T-helper 1 cell (primary cell): ENCODE results near the gene ACVR1B.
A peak's percentile ranks its signal among the peaks of the same experiment; 100 is the strongest.

Experiments
- DNase-seq, 5 donors: peaks; one replicate each; pipeline ENCODE4 v3.0.0-alpha.2; 2012 to 2020

ACVR1B gene

DNA sequence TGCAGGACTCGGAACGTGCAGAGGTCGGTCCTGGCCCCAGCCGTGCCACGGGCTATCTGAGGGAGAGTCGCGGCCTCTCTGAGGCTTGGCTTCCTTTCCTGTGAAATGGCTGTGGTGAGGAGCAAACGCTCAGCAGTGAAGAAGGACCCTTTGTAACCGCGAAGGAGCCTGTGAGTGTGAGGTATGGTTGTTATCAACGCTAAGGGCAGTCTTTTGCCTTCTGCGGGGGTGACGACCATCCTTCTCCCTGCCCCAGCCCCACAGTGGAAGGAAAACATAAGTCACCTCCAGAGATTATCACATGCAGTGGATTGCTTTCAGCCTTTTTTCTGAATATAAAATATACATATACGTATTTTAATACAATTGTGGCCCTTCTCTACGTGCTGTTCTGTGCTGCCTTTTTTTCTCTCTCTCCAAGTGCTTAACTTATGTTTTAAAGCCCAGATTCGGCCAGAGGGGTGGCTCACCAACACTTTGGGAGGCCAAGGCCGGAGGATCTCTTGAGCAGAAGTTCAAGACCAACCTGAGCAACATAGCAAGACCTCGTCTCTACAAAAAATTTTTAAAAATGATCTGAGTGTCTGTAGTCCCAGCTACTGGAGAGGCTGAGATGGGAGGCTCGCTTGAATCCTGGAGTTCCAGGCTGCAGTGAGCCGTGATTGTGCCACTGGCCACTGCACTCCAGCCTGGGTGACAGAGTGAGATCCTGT is 72.6 kb downstream of the ACVR1B start:
- no peak for DNase-seq

DNA sequence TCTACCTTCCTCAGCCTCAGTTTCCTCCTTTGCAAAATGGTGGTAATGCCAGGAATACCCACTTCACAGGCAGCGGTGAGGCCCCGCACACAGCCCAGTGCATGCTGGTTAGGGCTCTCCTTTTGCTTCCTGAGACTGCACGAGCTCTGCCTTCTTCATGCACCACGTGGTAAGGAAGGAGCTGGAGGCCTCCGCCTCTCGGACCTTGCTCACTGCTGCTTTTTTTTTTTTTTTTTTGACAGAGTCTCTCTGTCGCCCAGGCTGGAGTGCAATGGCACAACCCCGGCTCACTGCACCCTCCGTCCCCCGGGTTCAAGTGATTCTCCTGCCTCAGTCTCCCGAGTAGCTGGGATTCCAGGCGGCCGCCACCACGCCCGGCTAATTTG is 73.3 kb downstream of the ACVR1B start:
- DNase-seq, result peak in 1 of 5 donors; percentile 85

DNA sequence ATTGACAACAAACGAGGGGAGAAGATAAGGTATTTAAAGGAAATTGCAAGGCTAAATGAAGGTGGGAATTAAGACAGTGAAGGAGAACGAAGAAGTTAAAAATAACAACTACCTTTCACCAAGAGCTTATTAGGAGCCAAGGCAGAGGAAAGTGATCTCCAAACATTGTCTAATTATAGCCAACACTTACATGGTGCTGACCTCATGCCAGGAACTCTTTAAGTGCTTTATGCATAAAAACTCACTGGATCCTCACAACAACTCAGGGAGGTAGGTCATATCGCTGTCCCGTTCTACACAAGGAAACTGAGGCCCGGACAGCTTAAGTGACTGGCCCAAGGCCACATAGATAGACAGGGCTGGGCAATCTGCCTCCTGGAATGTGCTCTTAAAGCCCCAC is 74.8 kb downstream of the ACVR1B start:
- no peak for DNase-seq

DNA sequence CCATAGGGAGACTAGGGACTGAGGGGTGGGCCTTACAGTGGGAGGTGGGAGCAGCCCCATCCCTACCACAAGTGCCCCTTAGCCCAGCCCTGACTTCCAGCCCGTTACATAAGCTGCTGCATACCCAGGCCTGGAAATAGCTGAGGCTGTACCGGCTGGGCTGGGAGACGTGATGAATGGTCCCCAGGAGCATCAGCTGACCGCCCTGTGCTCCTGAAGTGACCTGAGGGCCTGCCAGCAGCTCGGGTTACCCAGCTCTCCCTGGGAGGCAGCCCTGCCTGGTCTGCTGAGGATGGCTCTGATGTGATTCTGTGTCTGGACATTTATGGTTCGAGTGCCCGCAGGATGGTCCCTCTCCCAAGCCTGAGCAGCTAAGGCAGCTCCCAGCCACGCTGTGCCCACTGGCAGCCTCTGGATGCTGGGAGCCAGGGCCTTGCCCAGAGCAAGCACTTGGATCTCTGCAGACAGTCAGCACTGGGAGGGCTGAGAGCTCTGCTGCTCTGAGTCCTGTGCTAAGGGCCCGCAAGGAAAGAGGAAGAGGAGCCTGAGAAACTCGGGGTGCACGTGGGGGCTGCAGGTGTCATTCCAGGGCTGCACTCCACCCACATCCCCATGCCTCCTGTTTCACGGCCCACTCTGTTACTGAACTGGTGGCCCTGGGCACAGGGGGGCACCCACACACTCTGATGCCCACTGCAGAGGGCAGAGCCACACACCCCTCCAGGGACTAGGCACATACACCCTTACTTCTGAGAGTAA is 75.8 kb downstream of the ACVR1B start:
- DNase-seq, result no peak

DNA sequence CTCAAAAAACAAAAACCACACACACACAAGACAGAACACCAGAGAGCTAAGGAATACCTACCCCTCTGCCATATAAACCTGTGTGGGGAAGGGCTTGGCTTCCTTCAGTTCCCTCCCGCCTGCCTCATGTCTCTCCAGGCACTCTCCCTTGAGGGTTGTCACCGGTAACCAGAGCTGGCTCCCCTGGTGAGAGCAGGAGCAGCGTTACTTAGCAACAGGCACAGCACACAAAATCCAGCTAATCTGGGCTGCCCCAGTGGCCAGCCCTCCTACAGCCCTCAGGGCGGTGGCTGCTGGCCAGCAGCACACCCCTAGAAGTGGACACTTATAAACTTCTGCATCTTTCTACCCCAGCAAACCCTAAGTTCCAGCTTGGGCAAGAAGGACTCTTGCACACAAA is 78.2 kb downstream of the ACVR1B start:
- no peak for DNase-seq

DNA sequence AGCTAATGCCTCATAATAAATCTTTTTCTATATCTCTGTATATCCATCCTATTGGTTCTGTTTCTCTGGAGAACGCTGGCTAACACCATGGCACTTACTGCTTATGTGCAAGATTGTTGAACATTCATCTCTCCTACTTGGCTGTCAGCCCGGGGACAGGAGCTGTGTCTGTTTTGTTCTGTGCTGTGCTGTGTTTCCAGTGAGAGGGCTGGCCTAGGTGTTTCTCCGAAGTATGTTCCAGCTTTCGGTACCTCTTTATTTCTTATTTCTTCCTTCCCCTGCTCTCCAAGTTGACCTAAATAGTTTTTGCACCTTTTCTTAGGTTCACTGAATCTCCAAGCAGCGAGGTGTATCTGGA is 80.9 kb downstream of the ACVR1B start:
- no peak for DNase-seq

DNA sequence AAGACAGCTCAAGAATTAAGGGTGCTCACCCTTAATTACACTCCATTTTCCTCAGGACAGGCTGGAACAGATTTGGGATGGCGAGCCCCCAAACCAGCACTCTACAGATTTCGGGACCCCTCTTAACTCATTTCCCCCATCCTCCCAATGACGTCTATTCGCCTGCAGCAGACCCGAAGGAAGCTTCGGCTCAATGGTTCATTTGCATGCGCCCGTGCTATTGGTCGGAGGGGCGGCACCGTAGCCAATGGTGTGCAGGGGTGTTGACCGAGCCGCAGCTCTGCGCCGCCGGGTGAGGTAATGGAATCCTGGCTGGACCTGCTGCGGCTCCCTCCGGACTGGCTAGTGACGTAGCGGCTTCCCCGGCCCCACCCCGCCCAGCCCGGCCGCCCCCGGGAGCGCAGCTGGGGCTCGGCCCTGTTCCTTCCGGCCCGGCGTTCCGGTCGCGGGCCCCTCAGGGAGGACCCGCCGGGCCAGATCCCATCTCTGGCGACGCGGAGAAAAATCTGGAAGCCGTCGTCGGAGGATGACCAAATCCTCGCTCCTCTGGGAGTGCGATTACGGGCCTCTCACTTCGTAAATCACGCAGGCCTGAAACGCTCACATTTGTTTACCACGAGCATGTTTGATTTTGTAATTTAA is 81.4 kb downstream of the ACVR1B start:
- peak; percentile 84 to 90 (median 89) for DNase-seq

DNA sequence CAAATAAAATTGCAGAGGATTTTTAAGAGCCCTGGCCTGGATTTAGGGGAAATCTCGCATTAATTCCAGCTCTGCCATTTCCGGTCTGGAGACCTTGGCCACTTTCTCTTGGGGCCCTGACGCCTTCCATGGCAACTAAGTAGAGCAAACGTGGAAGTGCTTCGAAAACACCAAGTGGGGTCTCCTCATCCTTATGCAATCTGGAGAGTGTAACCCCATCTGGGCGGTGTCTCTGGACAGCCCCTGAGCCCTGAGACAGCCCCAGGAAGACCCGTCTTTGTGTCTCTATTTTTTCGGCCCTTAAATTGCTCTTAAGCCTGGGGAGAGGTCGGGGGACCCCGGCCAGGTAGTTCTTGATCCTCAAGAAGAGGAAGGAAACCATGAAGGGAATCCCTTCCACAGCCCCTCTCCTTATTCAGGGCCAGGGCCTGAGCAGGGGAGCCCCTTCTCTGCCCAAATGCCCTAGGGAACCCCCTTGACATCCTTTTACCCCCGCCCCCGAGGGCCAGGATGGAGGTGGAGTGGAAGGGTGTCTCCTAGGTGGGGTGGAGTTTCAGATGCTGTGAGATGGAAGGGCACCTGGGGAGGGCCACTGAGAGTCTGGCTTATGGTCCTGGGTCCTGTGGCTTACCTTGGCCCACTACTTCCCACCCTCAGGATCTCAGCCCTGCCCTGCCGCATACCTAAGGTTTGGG is 82.1 kb downstream of the ACVR1B start:
- DNase-seq, result no peak

DNA sequence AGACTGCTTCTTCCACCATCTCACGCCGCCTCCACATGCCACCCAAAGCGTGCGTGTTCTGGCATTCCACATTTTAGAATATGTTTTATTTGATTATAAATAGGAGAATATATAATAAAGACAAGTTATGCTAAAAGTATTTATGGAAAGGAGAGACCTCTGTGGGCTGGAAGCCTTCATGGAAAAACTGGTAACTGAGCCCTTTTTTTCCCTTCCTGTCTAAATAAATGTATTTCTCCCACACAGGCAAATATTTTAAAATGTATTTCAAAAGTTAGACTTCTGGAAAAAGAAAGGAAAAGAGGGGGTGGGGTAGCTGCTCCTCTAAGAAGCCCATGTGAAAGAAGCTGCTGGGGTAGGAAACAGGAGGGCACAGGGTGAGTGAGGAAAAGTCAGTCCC is 83.7 kb downstream of the ACVR1B start:
- DNase-seq, result no peak

DNA sequence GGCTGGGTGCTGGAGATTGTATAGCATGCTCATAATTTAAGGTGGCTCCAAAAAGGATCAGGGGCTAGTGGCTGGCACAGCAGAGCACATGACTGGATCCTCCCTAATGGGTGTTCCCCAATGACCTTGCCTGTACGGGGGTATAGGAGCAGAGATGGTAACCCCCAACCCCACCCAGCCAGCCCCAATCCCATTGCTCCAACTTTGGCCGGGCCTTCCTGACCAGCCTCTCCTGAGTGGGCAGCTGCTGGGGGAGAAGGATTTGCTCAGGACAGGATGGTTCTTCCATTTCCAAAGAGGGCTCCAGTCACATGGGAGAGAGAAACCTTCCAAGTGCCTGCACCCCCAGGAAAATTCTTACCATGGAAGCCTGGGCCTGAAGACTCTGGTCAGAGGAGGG is 84.4 kb downstream of the ACVR1B start:
- DNase-seq, result no peak

DNA sequence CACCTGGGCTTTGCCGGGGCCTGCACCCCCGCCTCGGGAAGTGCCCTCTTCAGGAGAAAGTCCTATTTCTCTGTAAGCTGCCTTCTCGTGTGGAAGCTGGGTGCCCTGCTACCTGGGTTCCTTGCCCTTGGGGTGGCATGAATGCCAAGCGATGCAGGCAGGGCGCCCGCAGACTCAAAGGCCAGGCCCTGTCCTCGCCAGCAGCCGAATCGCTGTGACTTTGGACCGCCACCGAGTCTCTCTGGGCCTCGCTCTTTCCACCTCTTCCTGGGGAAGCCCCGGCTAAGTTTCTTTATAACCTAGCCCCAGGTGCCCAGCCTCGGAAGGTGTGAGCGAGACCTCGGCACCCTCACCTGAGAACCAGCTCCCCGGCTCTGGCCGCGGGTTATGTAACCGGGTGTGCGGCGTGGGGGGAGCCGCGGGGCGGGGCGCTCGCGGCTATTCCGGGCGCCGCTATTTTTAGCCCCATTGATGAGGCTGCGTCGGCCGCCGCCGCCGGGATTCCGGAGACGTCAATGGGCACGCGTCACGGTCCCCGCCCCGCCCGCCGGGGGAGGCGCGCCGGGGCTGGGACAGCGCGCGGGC is 85.2 kb downstream of the ACVR1B start:
- peak; percentile 64 to 90 (median 85) for DNase-seq

DNA sequence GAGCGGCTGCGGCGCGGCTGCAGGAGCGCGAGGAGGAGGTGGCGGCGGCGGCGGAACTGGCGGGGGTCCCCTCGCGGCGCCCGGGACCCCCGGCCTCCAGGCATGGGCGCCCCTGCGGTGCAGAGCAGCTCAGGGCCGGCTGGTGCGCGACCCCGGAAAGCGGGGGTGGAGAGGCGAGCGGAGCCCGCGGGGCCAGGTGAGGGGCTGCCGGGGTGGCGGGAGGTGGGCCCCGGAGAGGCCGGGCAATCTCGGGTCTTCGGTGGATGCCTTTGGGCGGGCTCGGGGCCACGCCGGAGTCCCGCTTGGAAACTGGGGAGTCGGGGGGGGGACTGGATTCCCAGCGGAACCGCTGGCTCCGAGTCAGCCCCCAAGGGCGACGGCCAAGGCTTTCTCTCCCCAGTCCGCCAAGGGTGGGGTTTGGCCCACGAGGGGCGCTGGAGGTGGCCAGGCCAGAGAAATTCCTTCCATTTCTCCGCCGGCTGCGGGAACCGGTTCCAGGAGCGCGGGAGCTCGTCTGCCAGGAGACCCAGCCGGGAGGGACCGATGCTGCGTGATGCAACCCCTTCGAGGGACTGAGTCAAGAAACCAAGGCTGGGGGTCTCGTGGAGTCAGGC is 85.9 kb downstream of the ACVR1B start:
- no peak for DNase-seq

DNA sequence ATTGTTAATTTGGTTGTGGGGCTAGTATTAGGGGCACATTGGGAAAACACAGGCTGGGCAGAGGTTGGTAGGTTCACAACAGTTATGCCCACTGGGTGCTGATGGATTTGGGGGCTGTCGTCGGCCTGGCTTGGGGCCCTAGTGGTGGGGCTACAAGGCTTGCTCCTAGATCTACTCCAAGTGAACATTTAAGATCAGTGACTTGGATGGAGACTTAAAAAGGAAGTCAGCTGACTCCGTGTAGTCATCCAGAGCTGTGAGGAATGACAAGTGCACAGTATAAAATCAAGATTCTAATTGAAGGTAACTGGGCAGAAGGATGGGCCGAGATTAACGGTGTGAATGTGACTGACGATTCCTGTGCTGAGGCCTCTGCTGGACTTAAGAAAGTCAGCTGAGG is 86.9 kb downstream of the ACVR1B start:
- no peak for DNase-seq

DNA sequence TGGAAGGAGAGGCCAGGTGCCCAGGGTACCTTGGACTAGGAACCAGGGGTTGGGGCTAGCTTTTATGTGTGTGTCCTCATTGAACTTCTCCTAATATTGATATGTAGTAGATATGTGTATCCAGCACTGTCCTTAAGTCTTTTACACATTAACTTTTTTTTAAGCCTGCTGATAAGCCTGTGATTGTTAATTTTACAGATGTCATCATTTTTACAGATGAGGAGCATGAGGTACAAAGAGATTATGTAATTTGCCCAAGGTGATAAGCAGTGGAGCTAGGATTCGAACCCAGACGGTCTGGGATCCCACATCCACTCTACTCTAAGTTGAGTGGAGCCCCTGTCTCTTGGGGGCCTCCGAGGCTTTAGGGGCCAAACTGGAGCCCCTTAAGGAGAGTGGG is 89.5 kb downstream of the ACVR1B start:
- no peak for DNase-seq

DNA sequence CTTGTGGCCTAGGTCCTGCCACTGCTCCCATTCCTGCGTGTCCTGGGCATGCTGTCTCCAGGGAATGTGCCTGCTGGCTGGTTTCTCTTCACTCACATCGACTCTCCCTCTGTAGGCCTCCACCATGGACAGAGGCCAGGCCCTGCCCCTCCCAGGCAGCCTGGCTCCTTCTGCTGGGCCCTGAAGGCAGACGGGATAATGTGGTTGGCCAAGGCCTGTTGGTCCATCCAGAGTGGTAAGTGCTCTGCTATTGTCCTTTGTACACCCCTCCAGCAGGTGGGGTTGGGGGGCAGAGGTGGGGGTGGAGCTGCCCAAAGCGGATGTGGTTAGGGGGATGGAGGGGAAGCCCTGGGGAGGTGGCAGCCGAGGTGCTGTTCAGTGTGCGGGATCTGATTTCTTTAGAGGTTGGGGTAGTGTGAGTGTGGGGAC is 90.2 kb downstream of the ACVR1B start:
- no peak for DNase-seq

DNA sequence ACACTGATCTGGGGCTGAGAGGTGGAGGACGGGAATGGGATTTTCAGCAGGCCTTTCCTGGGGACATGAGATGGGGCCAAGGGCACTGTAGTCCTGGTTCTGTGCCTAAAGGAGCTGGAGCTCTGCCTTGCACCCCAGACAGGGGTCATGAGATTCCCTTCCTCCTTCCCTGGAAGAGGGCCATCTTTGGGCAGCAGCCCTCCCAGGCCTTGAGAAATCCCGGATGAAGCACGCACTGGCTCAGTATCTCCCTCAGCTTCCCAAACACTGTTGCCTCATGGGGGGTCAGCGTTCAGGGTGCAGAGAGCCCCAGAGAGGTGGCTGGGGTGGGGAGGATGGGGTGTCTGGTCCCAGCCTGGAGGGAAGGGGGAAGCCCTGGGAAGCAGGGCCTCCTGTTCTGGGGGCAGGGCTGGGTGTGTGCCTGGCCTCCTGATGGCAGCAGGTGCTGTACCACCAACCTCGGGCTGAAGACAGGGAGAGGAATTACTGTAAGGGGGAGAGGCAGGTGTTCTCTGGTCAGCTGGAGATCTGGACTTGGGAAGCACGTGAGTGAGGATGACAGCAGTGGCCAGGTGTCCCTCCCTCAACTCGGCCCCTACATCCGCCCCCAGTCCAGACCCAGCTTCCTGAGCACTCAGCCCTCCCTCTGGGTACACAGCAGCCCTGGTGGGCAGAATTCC is 91.3 kb downstream of the ACVR1B start:
- DNase-seq, result no peak

DNA sequence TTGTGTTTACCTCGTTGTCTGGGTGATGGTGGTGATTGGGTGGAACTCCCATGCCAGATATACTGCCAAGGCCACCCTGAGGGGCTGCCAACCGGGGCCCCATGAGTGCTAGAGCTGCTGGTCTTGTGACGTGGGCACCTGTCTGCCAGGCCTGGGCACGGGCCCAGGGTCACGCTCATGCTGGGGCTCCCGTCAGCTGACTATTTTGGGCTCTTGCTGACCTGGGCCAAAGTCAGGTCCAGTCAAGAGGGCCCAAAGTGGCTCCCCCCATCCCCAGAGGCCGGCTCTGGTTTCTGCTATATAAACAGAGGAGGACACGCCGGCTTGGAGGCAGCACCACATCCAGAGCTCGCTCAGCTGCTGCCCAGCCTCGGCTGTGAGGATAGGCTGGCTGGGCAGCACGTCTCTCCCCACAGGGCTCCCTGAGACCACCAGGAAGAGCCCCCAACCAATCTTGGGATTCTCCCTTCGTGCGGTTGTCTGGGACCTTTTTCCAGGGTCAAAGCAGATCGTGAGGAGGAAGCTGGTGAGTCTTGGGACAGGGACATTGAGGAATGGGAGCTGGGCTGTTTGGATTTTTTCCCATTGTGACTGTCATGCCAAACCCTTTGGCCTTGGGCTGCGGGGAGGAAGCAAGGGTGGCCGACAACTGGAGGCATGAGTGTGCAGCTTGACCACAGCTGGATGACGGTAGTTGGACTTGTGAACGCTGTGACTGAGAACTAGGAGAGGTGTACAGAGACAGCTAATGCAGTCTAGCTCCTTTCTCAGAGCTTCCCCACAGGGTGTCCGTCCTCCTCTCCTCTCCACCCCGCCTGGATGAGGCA is 92.1 kb downstream of the ACVR1B start:
- no peak for DNase-seq

DNA sequence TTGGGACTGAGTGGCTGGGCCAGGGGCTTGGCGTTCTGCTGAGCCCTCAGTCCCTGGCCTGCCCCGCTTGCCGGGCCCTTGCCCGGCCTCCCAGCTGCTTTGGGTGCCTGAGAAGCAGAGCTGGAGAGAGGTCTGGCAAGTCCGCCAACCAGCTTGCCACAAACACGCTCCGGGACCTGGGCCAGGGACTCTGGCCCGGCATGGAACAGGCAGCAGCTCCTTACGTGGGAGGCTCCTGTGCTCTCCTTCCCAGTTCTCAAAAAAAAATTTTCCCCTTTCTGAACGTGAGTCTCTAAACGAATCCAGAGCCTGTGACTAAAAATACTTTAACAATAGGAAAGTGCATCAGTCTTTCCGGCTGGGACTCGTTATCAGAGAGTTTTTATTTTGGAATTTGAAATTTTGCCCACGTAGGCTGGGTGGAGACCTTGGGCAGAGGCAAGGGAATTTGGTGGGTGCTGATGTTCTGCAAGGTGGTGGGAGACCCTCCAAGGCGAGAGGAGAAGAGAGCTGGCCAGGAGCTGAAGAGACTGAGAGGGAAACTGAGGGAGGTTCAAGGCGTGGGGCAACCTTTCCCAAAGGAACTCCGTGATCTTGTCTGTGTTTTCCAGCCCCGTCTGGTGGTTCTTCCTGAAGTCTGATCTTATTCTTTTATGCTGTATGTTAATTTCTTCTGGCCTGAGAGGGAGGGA is 92.9 kb downstream of the ACVR1B start:
- DNase-seq, result no peak

DNA sequence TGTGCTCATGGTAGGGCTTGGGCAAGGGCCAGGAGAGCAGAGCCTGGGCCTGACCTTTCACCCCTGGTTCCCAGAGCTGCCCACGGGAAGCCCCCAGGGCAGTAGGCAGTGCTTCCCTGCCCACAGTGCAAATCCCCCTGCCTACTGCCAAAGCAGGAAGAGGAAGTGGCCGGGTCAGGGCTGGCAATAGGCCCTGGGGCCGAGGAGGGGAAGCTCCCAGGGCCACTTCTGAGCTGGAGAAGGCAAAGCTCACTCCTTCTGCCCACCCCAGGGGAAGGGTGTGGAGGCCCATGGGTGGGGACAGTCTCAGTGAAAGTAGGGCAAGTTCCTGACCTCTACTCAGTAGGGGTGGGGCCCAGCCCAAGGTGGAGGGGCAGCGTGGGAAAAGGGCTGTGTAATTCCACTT is 94.3 kb downstream of the ACVR1B start:
- no peak for DNase-seq
